OCI-LY1 (cell line): ENCODE measurements around the gene SUPT3H.

Source experiments
- CTCF ChIP-seq: fragments of 200-600 bp; sonication (generic), shearing (Covaris generic); IDR thresholded peaks from 2 replicates; pipeline ENCODE4 v1.5.1; 2017; ENCODE audit warnings: mild to moderate bottlenecking, antibody characterized with exemption, low read length, moderate library complexity, mixed read lengths
- EZH2 ChIP-seq: fragments of 200-600 bp; sonication (generic), shearing (Covaris generic); IDR thresholded peaks from 2 replicates; pipeline ENCODE4 v1.8.0; 2017; ENCODE audit warnings: borderline replicate concordance, mixed run types, mild to moderate bottlenecking, antibody characterized with exemption, low read length, moderate library complexity, mixed read lengths

GRCh38 chr6:45132059-45132458 is 245.7 kb downstream of the SUPT3H start:
- no peak for TF ChIP-seq CTCF
- TF ChIP-seq EZH2, result no peak
